Mucosa of descending colon (tissue), 3 donors: Measurements from ENCODE around the gene USP13. TPM values are rescaled to one million over a fixed set of nuclear protein-coding genes. Genes with fewer than 3 reads are reported as not detected.

Experiments used
- ATAC-seq: fragments of 200-7000 bp; cut with Tn5 transposase; one replicate; pipeline ENCODE4 v1.9.1; 2020; ENCODE audit warnings: mild to moderate bottlenecking, moderate library complexity
- DNase-seq, 3 donors: peaks; one replicate each; pipeline ENCODE4 v3.0.0-alpha.2; 2020
- H3K36me3 ChIP-seq: fragments of 200-600 bp; one replicate; pipeline ENCODE4 v1.8.0; 2021; ENCODE audit warnings: low read depth, mild to moderate bottlenecking
- H3K4me1 ChIP-seq: fragments of 200-600 bp; one replicate; pipeline ENCODE4 v1.8.0; 2021; ENCODE audit warnings: low read depth, mild to moderate bottlenecking
- H3K4me3 ChIP-seq: fragments of 200-600 bp; one replicate; pipeline ENCODE4 v1.8.0; 2021; ENCODE audit warnings: mild to moderate bottlenecking
- H3K9me3 ChIP-seq: fragments of 200-600 bp; one replicate; pipeline ENCODE4 v1.8.0; 2021; ENCODE audit warnings: mild to moderate bottlenecking
- intact Hi-C, 2 donors: fragments of 100-400 bp; cut with DNase I in 1 of 2; cut with micrococcal nuclease in 1 of 2; formaldehyde crosslinking; loops; one replicate each; pipeline versions ENCODE4 v1.11.0 to v1.11.1; 2022; cut with DNase I, micrococcal nuclease
- total RNA-seq, 3 donors: library from RNA; stranded (reverse); fragmentation: NEBNext Ultra II Directional in 2 of 3; extraction: Animal tissue kit (Norgen Biotek cat#: 25700) in 2 of 3; gene quantifications; one replicate each; pipeline versions ENCODE4 v1.2.1 to v1.2.4, GENCODE V29; 2021 to 2023
- TF ChIP-seq, protein P1 (sequence below): fragments of 200-600 bp; IDR thresholded peaks from one replicate; pipeline ENCODE4 v1.8.0; 2022; ENCODE audit warnings: antibody characterized with exemption, mild to moderate bottlenecking
- donor health status: DM: no; HTN: no; CAD: no; lungs with moderate emphysema.
- donor health status: DM: no; HTN: no; CAD: no.
- donor health status: DM: no; HTN: yes; CAD: no.

Gene USP13
- total RNA-seq, 3 donors from 2014 or later, result 3.6 to 9.3 (median 5.5) TPM

DNA sequence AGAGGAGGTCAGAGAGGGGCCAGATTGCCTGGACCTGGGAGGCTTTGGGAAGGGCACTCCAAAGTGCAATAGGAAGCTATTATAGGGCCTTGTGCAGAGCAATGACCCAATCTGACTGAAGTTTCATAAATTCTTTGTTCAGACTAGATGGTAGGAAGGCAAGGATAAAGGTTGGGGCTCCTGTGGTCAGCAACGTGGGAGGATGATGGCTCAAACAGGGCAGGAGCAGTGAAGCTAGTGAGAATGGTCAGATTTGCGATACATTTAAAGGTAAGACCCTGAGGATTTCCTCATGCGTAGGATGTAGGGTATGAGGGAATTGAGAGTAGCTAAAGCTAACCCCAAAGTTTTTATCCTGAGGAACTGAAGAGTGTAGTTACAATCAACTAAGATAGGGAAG is 139.0 kb downstream of the USP13 start:
- Histone ChIP-seq H3K36me3 (no peaks in the 10 kb centered on the region), H3K4me3 (no peak overlapping the region), H3K4me1 (no peaks in the 10 kb centered on the region), H3K9me3 (no peaks in the 10 kb centered on the region)
- DNase-seq (no peak), ATAC-seq (no peak)
- intact Hi-C loops, result no loop called here
- TF ChIP-seq, protein P1, sequence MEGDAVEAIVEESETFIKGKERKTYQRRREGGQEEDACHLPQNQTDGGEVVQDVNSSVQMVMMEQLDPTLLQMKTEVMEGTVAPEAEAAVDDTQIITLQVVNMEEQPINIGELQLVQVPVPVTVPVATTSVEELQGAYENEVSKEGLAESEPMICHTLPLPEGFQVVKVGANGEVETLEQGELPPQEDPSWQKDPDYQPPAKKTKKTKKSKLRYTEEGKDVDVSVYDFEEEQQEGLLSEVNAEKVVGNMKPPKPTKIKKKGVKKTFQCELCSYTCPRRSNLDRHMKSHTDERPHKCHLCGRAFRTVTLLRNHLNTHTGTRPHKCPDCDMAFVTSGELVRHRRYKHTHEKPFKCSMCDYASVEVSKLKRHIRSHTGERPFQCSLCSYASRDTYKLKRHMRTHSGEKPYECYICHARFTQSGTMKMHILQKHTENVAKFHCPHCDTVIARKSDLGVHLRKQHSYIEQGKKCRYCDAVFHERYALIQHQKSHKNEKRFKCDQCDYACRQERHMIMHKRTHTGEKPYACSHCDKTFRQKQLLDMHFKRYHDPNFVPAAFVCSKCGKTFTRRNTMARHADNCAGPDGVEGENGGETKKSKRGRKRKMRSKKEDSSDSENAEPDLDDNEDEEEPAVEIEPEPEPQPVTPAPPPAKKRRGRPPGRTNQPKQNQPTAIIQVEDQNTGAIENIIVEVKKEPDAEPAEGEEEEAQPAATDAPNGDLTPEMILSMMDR, result no peak

DNA sequence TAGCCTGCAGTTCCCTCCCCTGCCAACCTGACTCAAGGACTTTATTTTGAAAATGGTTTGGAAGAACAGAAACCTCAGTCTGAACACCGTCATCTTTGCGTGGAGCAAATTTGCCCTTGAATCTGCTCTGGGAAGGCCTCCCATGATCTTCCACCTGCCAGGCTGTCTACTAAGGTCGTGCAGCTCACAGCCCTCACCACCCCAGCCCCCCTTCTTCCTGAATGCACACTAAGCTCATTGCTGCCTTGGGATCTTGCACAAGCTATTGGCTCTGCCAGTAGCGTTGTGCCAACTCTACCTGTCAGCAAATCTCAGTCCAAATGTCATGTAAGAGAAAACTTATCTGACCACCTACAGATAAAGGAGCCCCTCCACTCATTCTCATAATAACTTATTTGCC is 141.5 kb downstream of the USP13 start:
- DNase-seq, result no peak
- no peaks in the 10 kb centered on the region for H3K4me1 ChIP-seq
- intact Hi-C loops, result no loop called here
- no peaks in the 10 kb centered on the region for H3K9me3 ChIP-seq
- H3K36me3 ChIP-seq, result no peaks in the 10 kb centered on the region
- TF ChIP-seq, protein P1, result no peak
- no peak overlapping the region for H3K4me3 ChIP-seq
- ATAC-seq, result no peak

DNA sequence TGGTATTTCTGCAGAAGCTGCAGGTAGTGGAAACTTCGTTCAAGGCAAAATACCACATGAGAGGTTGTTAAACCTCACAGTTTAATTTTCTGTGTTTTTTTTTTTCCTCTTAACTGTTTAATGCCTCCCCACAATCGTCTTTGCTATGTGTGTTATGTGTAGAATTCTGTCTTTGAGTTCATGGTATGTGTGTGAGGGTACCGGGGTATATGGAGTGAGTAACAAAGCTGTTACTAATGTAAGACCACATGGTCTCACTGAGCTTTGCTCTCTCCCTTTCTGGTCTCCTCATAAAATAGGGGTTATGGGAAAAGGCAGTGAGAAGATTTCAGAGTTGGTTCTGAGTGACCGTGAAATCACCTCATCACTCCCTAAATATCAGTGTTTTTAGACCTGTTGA is 143.6 kb downstream of the USP13 start:
- intact Hi-C loops, result no loop called here
- ATAC-seq (no peak), DNase-seq (no peak)
- no peak overlapping the region for H3K4me3 ChIP-seq
- TF ChIP-seq, protein P1, result no peak
- H3K4me1 ChIP-seq, result no peaks in the 10 kb centered on the region
- no peaks in the 10 kb centered on the region for H3K9me3 ChIP-seq
- H3K36me3 ChIP-seq, result no peaks in the 10 kb centered on the region

DNA sequence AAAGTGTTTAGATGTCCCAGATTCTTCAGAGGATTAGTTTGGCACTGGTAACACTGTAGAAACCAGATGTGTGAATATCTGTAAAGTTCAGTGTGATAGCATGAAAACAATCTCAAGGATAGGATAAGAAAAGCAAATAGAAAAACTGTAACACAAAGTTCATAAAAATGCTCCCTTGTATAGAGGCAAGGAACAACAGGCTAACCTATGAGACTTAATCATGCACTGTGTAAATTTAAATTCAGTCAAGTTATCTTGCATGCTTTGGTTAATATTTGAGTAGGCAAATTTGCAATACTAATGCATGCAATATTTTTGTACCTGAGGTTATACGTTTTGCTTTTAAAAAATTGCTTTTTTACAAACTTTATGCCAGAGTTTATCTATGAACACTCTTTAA is 144.4 kb downstream of the USP13 start:
- no peak for DNase-seq
- no peak for ATAC-seq
- TF ChIP-seq, protein P1, result no peak

DNA sequence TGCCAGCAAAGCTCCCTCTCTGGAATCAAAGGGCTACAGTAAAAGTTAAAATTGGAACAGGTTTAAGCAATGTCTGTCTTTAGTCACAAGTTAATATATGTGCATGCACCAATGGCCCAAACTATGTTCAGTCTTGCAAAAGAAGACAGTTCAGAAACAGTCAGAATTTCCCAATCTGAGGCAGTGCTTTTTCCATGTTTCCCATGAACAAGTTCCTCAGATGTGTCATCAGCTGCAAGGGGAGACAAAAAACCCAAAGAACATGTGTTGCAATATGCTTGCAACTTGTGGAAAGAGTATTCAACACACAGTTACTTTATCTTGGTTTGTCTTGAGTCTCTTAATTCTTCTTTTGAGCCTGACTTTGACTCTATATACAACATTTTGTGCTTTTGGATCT is 148.4 kb downstream of the USP13 start:
- no peak for DNase-seq
- no peak for ATAC-seq
- intact Hi-C loops, result no loop called here
- no peaks in the 10 kb centered on the region for H3K4me1 ChIP-seq
- TF ChIP-seq, protein P1, result no peak
- H3K4me3 ChIP-seq, result no peak overlapping the region
- H3K9me3 ChIP-seq, result no peaks in the 10 kb centered on the region
- H3K36me3 ChIP-seq, result no peaks in the 10 kb centered on the region

More for the DNA sequence above, 144.4 kb downstream of the USP13 start:
- intact Hi-C loops, result no loop called here
- H3K4me3 ChIP-seq, result no peak overlapping the region
- no peaks in the 10 kb centered on the region for H3K9me3 ChIP-seq
- no peaks in the 10 kb centered on the region for H3K36me3 ChIP-seq
- no peaks in the 10 kb centered on the region for H3K4me1 ChIP-seq

DNA sequence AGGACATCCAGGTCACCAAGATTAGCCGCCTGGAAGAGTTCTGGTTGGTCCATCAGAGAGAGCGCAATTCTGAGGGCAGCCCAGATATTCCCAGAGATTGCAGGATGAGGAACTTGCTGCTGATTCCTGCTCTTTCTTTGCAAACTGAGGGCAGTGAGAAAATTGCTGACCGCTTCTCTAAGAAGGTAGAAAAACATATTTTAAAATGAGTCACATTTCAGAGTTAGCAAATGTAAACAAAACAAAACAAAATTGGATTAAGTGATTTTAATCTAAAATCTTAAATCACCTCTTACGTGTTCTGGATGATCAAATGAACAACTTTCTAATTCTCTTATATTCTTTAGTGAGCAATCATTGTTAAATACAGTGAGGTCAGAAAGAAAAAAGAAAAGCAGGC is 149.0 kb downstream of the USP13 start:
- intact Hi-C loops, result no loop called here
- TF ChIP-seq, protein P1, result no peak
- DNase-seq, result no peak
- Histone ChIP-seq H3K36me3 (no peaks in the 10 kb centered on the region), H3K9me3 (no peaks in the 10 kb centered on the region), H3K4me3 (no peak overlapping the region), H3K4me1 (no peaks in the 10 kb centered on the region)
- no peak for ATAC-seq
